KMS-11 (cell line): ENCODE results near the gene PIP.

ENCODE experiments used
- H2AFZ ChIP-seq: fragments of 200-600 bp; sonication (generic); 2 replicates; pipeline ENCODE4 v1.6.1; 2016; ENCODE audit warnings: antibody characterized with exemption, mixed run types, low read depth
- H3K27ac ChIP-seq: fragments of 200-600 bp; sonication (generic); 2 replicates; pipeline ENCODE4 v1.6.1; 2016; ENCODE audit warnings: mild to moderate bottlenecking, mixed run types
- H3K27me3 ChIP-seq: fragments of 200-600 bp; sonication (generic); 2 replicates; pipeline ENCODE4 v1.6.1; 2017; ENCODE audit warnings: mild to moderate bottlenecking, low read depth, mixed run types, moderate library complexity; ENCODE audit not compliant: insufficient read depth
- H3K36me3 ChIP-seq: fragments of 200-600 bp; sonication (generic); 2 replicates; pipeline ENCODE4 v1.6.1; 2017; ENCODE audit warnings: mild to moderate bottlenecking, mixed run types; ENCODE audit not compliant: insufficient read depth
- H3K4me1 ChIP-seq: fragments of 200-600 bp; sonication (generic); 2 replicates; pipeline ENCODE4 v1.6.1; 2016; ENCODE audit warnings: mild to moderate bottlenecking, low read depth, mixed run types; ENCODE audit not compliant: poor library complexity, severe bottlenecking
- H3K4me2 ChIP-seq: fragments of 200-600 bp; sonication (generic); 2 replicates; pipeline ENCODE4 v1.7.0; 2016; ENCODE audit warnings: mild to moderate bottlenecking, mixed run types
- H3K4me3 ChIP-seq: fragments of 200-600 bp; sonication (generic); IDR thresholded peaks from 2 replicates; pipeline ENCODE4 v1.6.1; 2017; ENCODE audit warnings: low read depth, low read length, mixed read lengths; ENCODE audit not compliant: insufficient read depth
- H3K79me2 ChIP-seq: fragments of 200-600 bp; sonication (generic); 2 replicates; pipeline ENCODE4 v1.6.1; 2016; ENCODE audit warnings: low read depth, mixed run types; ENCODE audit not compliant: insufficient read depth
- H3K9ac ChIP-seq: fragments of 200-600 bp; sonication (generic); 2 replicates; pipeline ENCODE4 v1.6.1; 2016; ENCODE audit warnings: mild to moderate bottlenecking, mixed run types
- H4K20me1 ChIP-seq: fragments of 200-600 bp; sonication (generic); 2 replicates; pipeline ENCODE4 v1.6.1; 2016; ENCODE audit warnings: mild to moderate bottlenecking, mixed run types; ENCODE audit not compliant: insufficient read depth
- CTCF ChIP-seq: fragments of 200-600 bp; sonication (generic); conservative IDR thresholded peaks from 2 replicates; pipeline ENCODE4 v1.6.1; 2017; ENCODE audit warnings: low read depth, mild to moderate bottlenecking, antibody characterized with exemption, low read length, moderate library complexity, mixed read lengths

PIP gene

GRCh38 chr7:143126146-143126545 lies 5.7 kb upstream of the PIP start:
- H3K4me1 ChIP-seq = no peaks in the 10 kb centered on the region

GRCh38 chr7:143129051-143129450 lies 2.8 kb upstream of the PIP start:
- Histone ChIP-seq H4K20me1 (no peaks in the 10 kb centered on the region), H2AFZ (no peak overlapping the region), H3K27ac (no peak overlapping the region), H3K36me3 (no peaks in the 10 kb centered on the region), H3K27me3 (no peaks in the 10 kb centered on the region), H3K4me2 (no peak overlapping the region), H3K4me1 (no peaks in the 10 kb centered on the region), H3K4me3 (no peak overlapping the region), H3K79me2 (no peaks in the 10 kb centered on the region), H3K9ac (no peak overlapping the region)
- no peak for TF ChIP-seq CTCF

More at GRCh38 chr7:143126146-143126545, 5.7 kb upstream of the PIP start:
- no peak overlapping the region for H2AFZ ChIP-seq
- H3K4me2 ChIP-seq = no peak overlapping the region
- no peaks in the 10 kb centered on the region for H3K36me3 ChIP-seq
- H3K9ac ChIP-seq = no peak overlapping the region
- TF ChIP-seq CTCF = no peak
- H3K79me2 ChIP-seq = no peaks in the 10 kb centered on the region
- no peak overlapping the region for H3K27ac ChIP-seq
- no peaks in the 10 kb centered on the region for H3K27me3 ChIP-seq
- H3K4me3 ChIP-seq = no peak overlapping the region
- no peaks in the 10 kb centered on the region for H4K20me1 ChIP-seq

- TF ChIP-seq CTCF = no peak
- no peak overlapping the region for H3K27ac ChIP-seq
- no peak overlapping the region for H2AFZ ChIP-seq
- H3K36me3 ChIP-seq = no peaks in the 10 kb centered on the region
- no peak overlapping the region for H3K4me3 ChIP-seq
- H3K79me2 ChIP-seq = no peaks in the 10 kb centered on the region
- H3K9ac ChIP-seq = no peak overlapping the region
- H3K4me2 ChIP-seq = no peak overlapping the region
- H3K27me3 ChIP-seq = no peaks in the 10 kb centered on the region
- H3K4me1 ChIP-seq = no peaks in the 10 kb centered on the region
- no peaks in the 10 kb centered on the region for H4K20me1 ChIP-seq
Measured at GRCh38 chr7:143129477-143129876, 2.4 kb upstream of the PIP start.

GRCh38 chr7:143130541-143130940 lies 1.3 kb upstream of the PIP start:
- H3K27ac ChIP-seq = no peak overlapping the region
- no peak for TF ChIP-seq CTCF
- no peak overlapping the region for H3K9ac ChIP-seq
- H3K4me3 ChIP-seq = no peak overlapping the region
- no peaks in the 10 kb centered on the region for H3K27me3 ChIP-seq
- H4K20me1 ChIP-seq = no peaks in the 10 kb centered on the region
- H3K4me2 ChIP-seq = no peak overlapping the region
- H3K79me2 ChIP-seq = no peaks in the 10 kb centered on the region
- H3K4me1 ChIP-seq = no peaks in the 10 kb centered on the region
- no peaks in the 10 kb centered on the region for H3K36me3 ChIP-seq
- H2AFZ ChIP-seq = no peak overlapping the region
